ENCODE data around the gene OR11H6.

DNA sequence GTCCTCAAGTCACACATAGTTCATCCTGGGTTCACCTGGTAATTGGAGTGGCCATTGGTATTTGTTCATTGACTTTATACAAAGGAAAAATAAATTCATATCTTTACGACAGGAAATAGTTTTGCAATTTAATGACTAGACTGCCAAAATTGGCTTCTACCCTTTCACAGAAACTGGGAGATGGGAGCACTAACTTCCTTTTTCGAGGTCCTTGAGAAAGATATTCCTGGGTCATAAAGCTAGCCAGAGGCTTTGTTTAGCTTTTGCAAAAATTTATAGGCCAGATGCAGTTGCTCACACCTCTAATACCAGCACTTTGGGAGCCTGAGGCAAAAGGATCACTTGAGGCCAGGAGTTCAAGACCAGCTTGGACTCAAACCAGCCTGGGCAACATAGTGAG is 43.0 kb upstream of the OR11H6 start:
- no peak for TF ChIP-seq SMC3 (conservative IDR thresholded peaks at IDR 0.05; ENCODE audit: poor library complexity)
- no peak for TF ChIP-seq CTCF (IDR thresholded peaks at IDR 0.05; ENCODE audit: poor library complexity, severe bottlenecking)
- TF ChIP-seq EP300 (conservative IDR thresholded peaks at IDR 0.05; ENCODE audit: poor library complexity, severe bottlenecking) = no peak
- TF ChIP-seq RAD21 (conservative IDR thresholded peaks at IDR 0.05) = no peak
- TF ChIP-seq POLR2AphosphoS5 (IDR thresholded peaks at IDR 0.05) = no peak
- TF ChIP-seq, protein P1, sequence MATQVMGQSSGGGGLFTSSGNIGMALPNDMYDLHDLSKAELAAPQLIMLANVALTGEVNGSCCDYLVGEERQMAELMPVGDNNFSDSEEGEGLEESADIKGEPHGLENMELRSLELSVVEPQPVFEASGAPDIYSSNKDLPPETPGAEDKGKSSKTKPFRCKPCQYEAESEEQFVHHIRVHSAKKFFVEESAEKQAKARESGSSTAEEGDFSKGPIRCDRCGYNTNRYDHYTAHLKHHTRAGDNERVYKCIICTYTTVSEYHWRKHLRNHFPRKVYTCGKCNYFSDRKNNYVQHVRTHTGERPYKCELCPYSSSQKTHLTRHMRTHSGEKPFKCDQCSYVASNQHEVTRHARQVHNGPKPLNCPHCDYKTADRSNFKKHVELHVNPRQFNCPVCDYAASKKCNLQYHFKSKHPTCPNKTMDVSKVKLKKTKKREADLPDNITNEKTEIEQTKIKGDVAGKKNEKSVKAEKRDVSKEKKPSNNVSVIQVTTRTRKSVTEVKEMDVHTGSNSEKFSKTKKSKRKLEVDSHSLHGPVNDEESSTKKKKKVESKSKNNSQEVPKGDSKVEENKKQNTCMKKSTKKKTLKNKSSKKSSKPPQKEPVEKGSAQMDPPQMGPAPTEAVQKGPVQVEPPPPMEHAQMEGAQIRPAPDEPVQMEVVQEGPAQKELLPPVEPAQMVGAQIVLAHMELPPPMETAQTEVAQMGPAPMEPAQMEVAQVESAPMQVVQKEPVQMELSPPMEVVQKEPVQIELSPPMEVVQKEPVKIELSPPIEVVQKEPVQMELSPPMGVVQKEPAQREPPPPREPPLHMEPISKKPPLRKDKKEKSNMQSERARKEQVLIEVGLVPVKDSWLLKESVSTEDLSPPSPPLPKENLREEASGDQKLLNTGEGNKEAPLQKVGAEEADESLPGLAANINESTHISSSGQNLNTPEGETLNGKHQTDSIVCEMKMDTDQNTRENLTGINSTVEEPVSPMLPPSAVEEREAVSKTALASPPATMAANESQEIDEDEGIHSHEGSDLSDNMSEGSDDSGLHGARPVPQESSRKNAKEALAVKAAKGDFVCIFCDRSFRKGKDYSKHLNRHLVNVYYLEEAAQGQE (IDR thresholded peaks at IDR 0.05; ENCODE audit: borderline replicate concordance) = no peak
- TF ChIP-seq EZH2 (IDR thresholded peaks at IDR 0.05; ENCODE audit: borderline replicate concordance, insufficient read depth, low read length, poor library complexity, severe bottlenecking) = no peak
- no peak for TF ChIP-seq TAF1 (IDR thresholded peaks at IDR 0.05; ENCODE audit: low read depth)
- no peak for TF ChIP-seq MXI1 (conservative IDR thresholded peaks at IDR 0.05; ENCODE audit: poor library complexity, severe bottlenecking)

Measured in neural cell (in vitro differentiated cells).